ENCODE data around the gene SPON2. TPM values are rescaled to one million over a fixed set of nuclear protein-coding genes. Genes with fewer than 3 reads are reported as not detected.

Gene SPON2
- total and polyA plus RNA-seq, 2 of the 4 experiments (the other 2 are of a cell fraction), result 21.1 to 177 TPM

- 79% methylated on average over 20 of the region's 34 CpGs; no CpG with 5 or more reads in 1 of the 2 experiments for WGBS, 2 experiments (ENCODE audit: extremely low coverage in 2 of 2, insufficient read length in 1 of 2)
Observed at GRCh38 chr4:1211891-1212545, 39.6 kb upstream of the SPON2 start.

More at GRCh38 chr4:1211891-1212545, 39.6 kb upstream of the SPON2 start:
- no peak overlapping the region for H4K8ac ChIP-seq (ENCODE audit: low read depth in 2 of 2, low read length in 2 of 2)
- no peak overlapping the region for H2AK5ac ChIP-seq (ENCODE audit: low read depth, low read length)
- no peak overlapping the region for H2AFZ ChIP-seq (replicated peaks; ENCODE audit: low read length, poor library complexity)
- DNase-seq, result no peak
- no peaks in the 10 kb centered on the region for H3K9me3 ChIP-seq (ENCODE audit: control insufficient read depth, insufficient read depth, low read length)
- H2BK5ac ChIP-seq (ENCODE audit: low read depth, low read length, poor library complexity, severe bottlenecking), result no peak overlapping the region
- no peaks in the 10 kb centered on the region; the same call in 1 of the 2 replicates for H4K20me1 ChIP-seq (ENCODE audit: insufficient read depth, low read length)
- H3K27ac ChIP-seq (ENCODE audit: insufficient read depth, low read length), result peak overlapping the region; percentile 16; the same call in 1 of the 2 replicates
- no peak overlapping the region for H3K4me3 ChIP-seq (ENCODE audit: insufficient read depth, low read depth, low read length)
- H3K14ac ChIP-seq (replicated peaks; ENCODE audit: low read depth, low read length), result no peak overlapping the region
- H4K91ac ChIP-seq (ENCODE audit: insufficient read depth, low read depth, low read length), result no peak overlapping the region
- no peak overlapping the region for H3K4me2 ChIP-seq (ENCODE audit: low read depth, low read length)
- BruUV-seq (replicated peaks), result TSS peak; percentile 96
- dilution Hi-C loops (cut with HindIII; ENCODE audit: low sequenced_read_pairs, unreplicated experiment) (no loop called here), intact Hi-C loops (cut with micrococcal nuclease) (no loop called here), in situ Hi-C loops (cut with MboI; ENCODE audit: low sequenced_read_pairs) (no loop called here)
- H2AK9ac ChIP-seq (replicated peaks; ENCODE audit: low read depth, low read length, poor library complexity), result no peak overlapping the region
- no peak overlapping the region for H3K4ac ChIP-seq (ENCODE audit: low read depth, low read length)
- peaks cover 34% of the 10 kb centered on the region for H3K4me1 ChIP-seq (ENCODE audit: control insufficient read depth, insufficient read depth, low read length)
- no peak overlapping the region for H4K5ac ChIP-seq (ENCODE audit: low read depth, low read length)
- peaks cover 20% of the 10 kb centered on the region for H3K9me1 ChIP-seq (ENCODE audit: insufficient read depth, low read length)
- no peak overlapping the region for H3K18ac ChIP-seq (ENCODE audit: low read depth, low read length)
- peaks cover 62% of the 10 kb centered on the region for H3K36me3 ChIP-seq (ENCODE audit: control insufficient read depth, insufficient read depth, low read length)
- POLR2A ChIA-PET (ENCODE audit: unreplicated experiment), result no interaction called here
- CTCF ChIA-PET, result interaction anchor here (0.6 kb wide), 1 partner anchor 417 kb away, joined by 4 read pairs; no protein-coding TSS in a partner anchor
- no peak overlapping the region for H3K9ac ChIP-seq (ENCODE audit: low read depth, low read length)
- peaks cover 0 to 51% of the 10 kb centered on the region in 2 experiments for H3K79me1 ChIP-seq (ENCODE audit: low read depth in 1 of 2, low read length in 2 of 2)
- ATAC-seq (ENCODE audit: low read depth), result no peak
- no peak overlapping the region for H3K56ac ChIP-seq (ENCODE audit: extremely low read depth, insufficient read depth, low read length)
- TF ChIP-seq MAZ (IDR thresholded peaks at IDR 0.05; ENCODE audit: borderline replicate concordance, low read depth, low read length) (no peak), NFE2L2 (IDR thresholded peaks at IDR 0.05; ENCODE audit: low read depth, low read length) (no peak), USF2 (IDR thresholded peaks at IDR 0.05; ENCODE audit: low read depth, low read length) (no peak), MXI1 (IDR thresholded peaks at IDR 0.05; ENCODE audit: borderline replicate concordance, low read depth, low read length) (no peak), MAFK (IDR thresholded peaks at IDR 0.05; ENCODE audit: low read depth, low read length) (no peak)
- H3K27me3 ChIP-seq (ENCODE audit: control insufficient read depth, insufficient read depth, low read length), result no peaks in the 10 kb centered on the region
- no peak overlapping the region for H2BK15ac ChIP-seq (ENCODE audit: low read depth, low read length)
- no peak overlapping the region for H3K23ac ChIP-seq (ENCODE audit: low read depth, low read length)
- no peak overlapping the region for H2BK20ac ChIP-seq (ENCODE audit: low read depth, low read length)
- no peak overlapping the region for H2BK120ac ChIP-seq (ENCODE audit: low read depth, low read length)

All from IMR-90 (cell line).